H1 (cell line): Measurements from ENCODE around the gene LRRC63. TPM values are rescaled to one million over a fixed set of nuclear protein-coding genes. Genes with fewer than 3 reads are reported as not detected.

ENCODE experiments used
- CTCF ChIA-PET: fragments of 300-600 bp; sonication (Branson Sonifier 250); formaldehyde crosslinking; loops from one replicate; lab custom pipeline; 2021; ENCODE audit not compliant: partially characterized antibody; lab: Charles Lee
- POLR2A ChIA-PET: fragments of 300-600 bp; sonication (Branson Sonifier 250); formaldehyde crosslinking; loops from one replicate; lab custom pipeline; 2021; ENCODE audit warnings: inconsistent platforms; ENCODE audit not compliant: partially characterized antibody; lab: Charles Lee
- DNase-seq, 2 experiments: peaks; one replicate each; pipeline versions ENCODE4 v3.0.0 to v3.0.0-alpha.2; 2010 to 2022; ENCODE audit warnings: low spot score in 2 of 2, low read depth in 1 of 2, mixed read lengths in 1 of 2
- FAIRE-seq: peaks from 2 replicates; lab custom pipeline; 2011; peaks lifted over from hg19 to GRCh38; lab: Jason Lieb, UNC
- H2AFZ ChIP-seq: 2 replicates; pipeline ENCODE4 v1.8.1; 2012; ENCODE audit warnings: low read length, inconsistent platforms
- H2AK5ac ChIP-seq: 2 replicates; pipeline ENCODE4 v1.6.1; 2013; ENCODE audit warnings: low read depth, low read length
- H2BK120ac ChIP-seq: replicated peaks from 2 replicates; pipeline ENCODE3; 2013; ENCODE audit warnings: low read depth, low read length, inconsistent platforms
- H2BK12ac ChIP-seq: 2 replicates; pipeline ENCODE4 v1.6.1; 2013; ENCODE audit warnings: low read depth, low read length
- H2BK15ac ChIP-seq: 2 replicates; pipeline ENCODE4 v1.6.1; 2013; ENCODE audit warnings: low read length
- H2BK20ac ChIP-seq: 2 replicates; pipeline ENCODE4 v1.6.1; 2013; ENCODE audit warnings: low read length
- H2BK5ac ChIP-seq: 2 replicates; pipeline ENCODE4 v1.6.1; 2013; ENCODE audit warnings: low read depth, low read length
- H3K14ac ChIP-seq: 2 replicates; pipeline ENCODE4 v1.6.1; 2013; ENCODE audit warnings: inconsistent platforms; ENCODE audit not compliant: insufficient read length
- H3K18ac ChIP-seq: 2 replicates; pipeline ENCODE4 v1.6.1; 2013; ENCODE audit warnings: low read length; ENCODE audit errors: extremely low read depth
- H3K23ac ChIP-seq: 2 replicates; pipeline ENCODE4 v1.6.1; 2013; ENCODE audit warnings: inconsistent platforms; ENCODE audit not compliant: insufficient read length
- H3K23me2 ChIP-seq: 2 replicates; pipeline ENCODE4 v1.6.1; 2013; ENCODE audit warnings: low read depth, low read length
- H3K27ac ChIP-seq: 2 replicates; pipeline ENCODE4 v1.6.1; 2011; ENCODE audit warnings: low read depth, low read length, inconsistent platforms
- H3K27me3 ChIP-seq, 4 experiments: replicated peaks in 1 of 4; 1 replicate in 1 of 4; 2 replicates in 3 of 4; pipeline versions ENCODE4 v1.6.1 to v1.8.1; 2011 to 2013; ENCODE audit warnings: low read length in 3 of 4, mild to moderate bottlenecking in 3 of 4, inconsistent platforms in 2 of 4, mixed read lengths in 2 of 4, moderate library complexity in 1 of 4; ENCODE audit not compliant: control insufficient read depth in 3 of 4, insufficient read depth in 3 of 4; ENCODE audit errors: extremely low read depth in 1 of 4
- H3K36me3 ChIP-seq, 4 experiments: 2 replicates each; pipeline versions ENCODE4 v1.6.1 to v1.8.1; 2011 to 2013; ENCODE audit warnings: mild to moderate bottlenecking in 4 of 4, low read length in 3 of 4, moderate library complexity in 2 of 4, control low read depth in 1 of 4, inconsistent platforms in 1 of 4; ENCODE audit not compliant: insufficient read depth in 4 of 4, control insufficient read depth in 2 of 4
- H3K4ac ChIP-seq: replicated peaks from 2 replicates; pipeline ENCODE3; 2013; ENCODE audit warnings: low read length, low read depth, mixed read lengths, inconsistent platforms; ENCODE audit not compliant: insufficient read length
- H3K4me1 ChIP-seq, 4 experiments: replicated peaks in 1 of 4; 1 replicate in 1 of 4; 2 replicates in 3 of 4; pipeline versions ENCODE4 v1.6.1 to v1.8.1; 2011 to 2013; ENCODE audit warnings: low read length in 3 of 4, inconsistent platforms in 2 of 4, mixed read lengths in 1 of 4; ENCODE audit not compliant: insufficient read depth in 4 of 4, control insufficient read depth in 3 of 4
- H3K4me2 ChIP-seq, 2 experiments: 2 replicates each; pipeline versions ENCODE4 v1.6.1 to v1.8.1; 2011 to 2013; ENCODE audit warnings: low read depth in 2 of 2, low read length in 2 of 2, control low read depth in 1 of 2, inconsistent platforms in 1 of 2, mild to moderate bottlenecking in 1 of 2; ENCODE audit not compliant: insufficient read depth in 1 of 2
- H3K4me3 ChIP-seq, 4 experiments: fragments of 200-600, 300-600 bp in 1 of 4; sonication (generic), shearing (Covaris generic), sonication (Bioruptor Twin) in 1 of 4; 2 replicates each; pipeline versions ENCODE4 v1.5.1 to v1.8.1; 2011 to 2016; ENCODE audit warnings: low read length in 4 of 4, low read depth in 3 of 4, control low read depth in 2 of 4, inconsistent platforms in 2 of 4, mild to moderate bottlenecking in 2 of 4, mixed read lengths in 1 of 4, moderate library complexity in 1 of 4; ENCODE audit not compliant: insufficient read depth in 2 of 4; ENCODE audit errors: extremely low read depth in 1 of 4
- H3K56ac ChIP-seq: replicated peaks from 2 replicates; pipeline ENCODE3; 2013; ENCODE audit warnings: low read depth, mild to moderate bottlenecking, mixed read lengths, low read length, inconsistent platforms; ENCODE audit not compliant: insufficient read length
- H3K79me1 ChIP-seq: 2 replicates; pipeline ENCODE4 v1.6.1; 2013; ENCODE audit warnings: low read depth, low read length, control low read depth
- H3K79me2 ChIP-seq, 2 experiments: 2 replicates each; pipeline versions ENCODE4 v1.6.1 to v1.8.1; 2012 to 2013; ENCODE audit warnings: low read length in 2 of 2, mild to moderate bottlenecking in 2 of 2, inconsistent platforms in 1 of 2; ENCODE audit not compliant: insufficient read depth in 2 of 2, control insufficient read depth in 1 of 2
- H3K9ac ChIP-seq, 4 experiments: replicated peaks in 1 of 4; 1 replicate in 1 of 4; 2 replicates in 3 of 4; pipeline versions ENCODE4 v1.6.1 to v1.8.1; 2011 to 2013; ENCODE audit warnings: low read depth in 3 of 4, low read length in 3 of 4, control low read depth in 2 of 4, mild to moderate bottlenecking in 2 of 4, moderate library complexity in 2 of 4, inconsistent platforms in 1 of 4; ENCODE audit errors: extremely low read depth in 1 of 4
- H3K9me3 ChIP-seq, 2 experiments: 2 replicates each; pipeline versions ENCODE4 v1.6.1 to v1.8.1; 2012 to 2013; ENCODE audit warnings: mild to moderate bottlenecking in 2 of 2, moderate library complexity in 2 of 2, control low read depth in 1 of 2, inconsistent platforms in 1 of 2, low read depth in 1 of 2, low read length in 1 of 2, mixed read lengths in 1 of 2; ENCODE audit not compliant: insufficient read depth in 2 of 2
- H4K20me1 ChIP-seq, 2 experiments: replicated peaks in 1 of 2; 2 replicates each; pipeline versions ENCODE3 to v1.8.1; 2011 to 2013; ENCODE audit warnings: inconsistent platforms in 2 of 2, low read length in 2 of 2, mild to moderate bottlenecking in 1 of 2; ENCODE audit not compliant: insufficient read depth in 2 of 2, control insufficient read depth in 1 of 2
- H4K5ac ChIP-seq: 2 replicates; pipeline ENCODE4 v1.6.1; 2013; ENCODE audit warnings: low read length, low read depth, mixed read lengths, inconsistent platforms; ENCODE audit not compliant: insufficient read length
- H4K8ac ChIP-seq: 2 replicates; pipeline ENCODE4 v1.8.0; 2013; ENCODE audit warnings: mild to moderate bottlenecking, moderate library complexity, low read length, inconsistent platforms; ENCODE audit not compliant: insufficient read depth; ENCODE audit errors: extremely low read depth
- H4K91ac ChIP-seq: replicated peaks from 2 replicates; pipeline ENCODE3; 2013; ENCODE audit warnings: low read length, mixed read lengths, inconsistent platforms; ENCODE audit not compliant: insufficient read length
- CBX5 ChIP-seq: fragments of 300-800, 300-1000 bp; sonication (generic); IDR thresholded peaks from 2 replicates; pipeline ENCODE4 v1.7.1; 2016; ENCODE audit warnings: antibody characterized with exemption, low read length, low read depth
- CHD1 ChIP-seq: IDR thresholded peaks from 2 replicates; pipeline ENCODE4 v1.6.1; 2012; ENCODE audit warnings: low read depth, low read length, improper control_type of control experiment
- CTBP2 ChIP-seq: IDR thresholded peaks from 2 replicates; pipeline ENCODE4 v1.7.0; 2011; ENCODE audit warnings: borderline replicate concordance, mild to moderate bottlenecking, moderate library complexity, mixed read lengths, low read length; ENCODE audit not compliant: insufficient read depth, insufficient read length
- EP300 ChIP-seq, 2 experiments: IDR thresholded peaks; 1 replicate in 1 of 2; 2 replicates in 1 of 2; pipeline ENCODE4 v1.6.1; 2011 to 2012; ENCODE audit warnings: low read depth in 2 of 2, low read length in 2 of 2, mild to moderate bottlenecking in 2 of 2, borderline replicate concordance in 1 of 2, inconsistent platforms in 1 of 2, moderate library complexity in 1 of 2
- GABPA ChIP-seq: IDR thresholded peaks from 2 replicates; pipeline ENCODE4 v1.6.1; 2011; ENCODE audit warnings: mild to moderate bottlenecking, low read length, moderate library complexity, borderline replicate concordance; ENCODE audit not compliant: insufficient read depth
- GTF2F1 ChIP-seq: IDR thresholded peaks from 2 replicates; pipeline ENCODE4 v1.6.1; 2012; ENCODE audit warnings: low read depth, low read length, improper control_type of control experiment, borderline replicate concordance
- HDAC6 ChIP-seq: IDR thresholded peaks from one replicate; pipeline ENCODE4 v1.7.1; 2012; ENCODE audit warnings: low read depth, mild to moderate bottlenecking, inconsistent platforms, low read length, moderate library complexity
- KDM4A ChIP-seq: IDR thresholded peaks from one replicate; pipeline ENCODE4 v1.7.1; 2012; ENCODE audit warnings: low read depth, mild to moderate bottlenecking, moderate library complexity, low read length, inconsistent platforms; ENCODE audit not compliant: severe bottlenecking
- PHF8 ChIP-seq: fragments of 200-600 bp; sonication (generic); conservative IDR thresholded peaks from 2 replicates; pipeline ENCODE4 v1.7.1; 2012; ENCODE audit warnings: low read depth, mild to moderate bottlenecking, inconsistent platforms, low read length, moderate library complexity
- POLR2A ChIP-seq, 2 experiments: IDR thresholded peaks; 1 replicate in 1 of 2; 2 replicates in 1 of 2; pipeline ENCODE4 v1.6.1; 2011; ENCODE audit warnings: low read depth in 2 of 2, low read length in 2 of 2, mild to moderate bottlenecking in 2 of 2; ENCODE audit errors: control extremely low read depth in 1 of 2
- RXRA ChIP-seq: IDR thresholded peaks from 2 replicates; pipeline ENCODE4 v1.6.1; 2011; ENCODE audit warnings: low read depth, mild to moderate bottlenecking, low read length, moderate library complexity; ENCODE audit not compliant: insufficient read depth
- SP2 ChIP-seq: IDR thresholded peaks from 2 replicates; pipeline ENCODE4 v1.6.1; 2012; ENCODE audit warnings: mild to moderate bottlenecking, low read length, inconsistent platforms
- TAF1 ChIP-seq: IDR thresholded peaks from 2 replicates; pipeline ENCODE4 v1.6.1; 2011; ENCODE audit warnings: mild to moderate bottlenecking, low read depth, low read length
- TEAD4 ChIP-seq: IDR thresholded peaks from 2 replicates; pipeline ENCODE4 v1.6.1; 2012; ENCODE audit warnings: low read depth, low read length, inconsistent platforms, mixed read lengths
- WGBS, 2 experiments: shearing (Covaris generic) in 1 of 2; methylation state at CpG; one replicate each; pipeline versions ENCODE4 v1.1.6 to v1.1.7; 2013 to 2015; ENCODE audit warnings: low lambda C conversion rate in 2 of 2, mixed read lengths in 2 of 2, inconsistent platforms in 1 of 2, low coverage in 1 of 2, missing lambda C conversion rate in 1 of 2; ENCODE audit not compliant: insufficient replicate concordance in 2 of 2, insufficient coverage in 1 of 2, insufficient read length in 1 of 2; ENCODE audit errors: extremely low coverage in 1 of 2, missing lambda C conversion rate in 1 of 2; 5-methylcytosine and 5-hydroxymethylcytosine counted together
- polyA plus RNA-seq, 7 experiments: library from polyadenylated mRNA; depleted of rRNA in 3 of 7; stranded (reverse) in 5 of 7; unstranded in 2 of 7; fragments of >200 nt in 5 of 7; fragments of 200-250 nt in 2 of 7; gene quantifications; 1 replicate in 5 of 7; 2 replicates in 1 of 7; 4 replicates in 1 of 7; pipeline versions ENCODE4 v1.2.1 to v1.2.3, GENCODE V29; 2011 to 2013; ENCODE audit warnings: missing spikeins in 2 of 7, mixed read lengths in 2 of 7
- total RNA-seq: library from RNA; stranded (reverse); fragmentation: NEBNext Ultra II Directional; extraction: Animal tissue kit (Norgen Biotek cat#: 25700); gene quantifications from 2 replicates; pipeline ENCODE4 v1.2.1, GENCODE V29; 2021

Gene LRRC63
- total and polyA plus RNA-seq, 2 of the 8 experiments (the other 6 are each of a cell fraction or from before 2014, with no cell fraction given), result not detected

- CTCF ChIA-PET, result no interaction called here
- Histone ChIP-seq H3K4me1 (no peaks in the 10 kb centered on the region), H3K56ac (no peak overlapping the region), H2BK12ac (no peak overlapping the region), H2BK15ac (no peak overlapping the region), H3K79me2 (no peaks in the 10 kb centered on the region), H3K23me2 (no peaks in the 10 kb centered on the region), H3K4me3 (no peak overlapping the region), H4K5ac (no peak overlapping the region), H3K36me3 (no peaks in the 10 kb centered on the region), H3K4ac (no peak overlapping the region), H3K27me3 (no peaks in the 10 kb centered on the region), H3K9ac (no peak overlapping the region), H3K27ac (no peak overlapping the region), H3K9me3 (no peaks in the 10 kb centered on the region), H2BK5ac (no peak overlapping the region), H3K23ac (no peak overlapping the region), H2AK5ac (no peak overlapping the region), H2BK120ac (no peak overlapping the region), H3K14ac (no peak overlapping the region), H3K4me2 (no peak overlapping the region), H4K91ac (no peak overlapping the region), H3K18ac (no peak overlapping the region), H2BK20ac (no peak overlapping the region), H3K79me1 (no peaks in the 10 kb centered on the region), H4K8ac (no peak overlapping the region; the same call in 1 of the 2 replicates), H2AFZ (no peak overlapping the region), H4K20me1 (no peaks in the 10 kb centered on the region)
- POLR2A ChIA-PET, result no interaction called here
- DNase-seq, result no peak
- WGBS, 2 experiments, result 90% methylated on average over 6 of the region's 6 CpGs; no CpG with 5 or more reads in 1 of the 2 experiments
- FAIRE-seq, result no peak
- TF ChIP-seq EP300 (IDR thresholded peaks at IDR 0.05; ENCODE audit: borderline replicate concordance in 1 of 2, low read depth in 2 of 2, low read length in 2 of 2) (no peak), TAF1 (no peak), CBX5 (no peak), HDAC6 (no peak), KDM4A (no peak), PHF8 (no peak), SP2 (no peak), RXRA (no peak), TEAD4 (no peak), POLR2A (IDR thresholded peaks at IDR 0.05; ENCODE audit: control extremely low read depth in 1 of 2, low read depth in 2 of 2, low read length in 2 of 2) (no peak), CHD1 (no peak), CTBP2 (no peak), GTF2F1 (no peak), GABPA (no peak)
Observed at GRCh38 chr13:46315491-46316075, 103.9 kb downstream of the LRRC63 start.
